Activated CD8-positive, alpha-beta memory T cell treated with anti-CD3 and anti-CD28 coated beads for 36 hours (primary cell): ENCODE measurements around the gene NEK4. TPM values are rescaled to one million over a fixed set of nuclear protein-coding genes. Genes with fewer than 3 reads are reported as not detected.

Experiments used
- CTCF ChIA-PET: fragments of 350-600 bp; sonication (Branson Sonifier 250); formaldehyde crosslinking; loops from one replicate; lab custom pipeline; 2021; ENCODE audit warnings: antibody characterized with exemption; lab: Charles Lee
- POLR2A ChIA-PET: fragments of 350-600 bp; sonication (Branson Sonifier 250); formaldehyde crosslinking; loops from one replicate; lab custom pipeline; 2021; ENCODE audit warnings: antibody characterized with exemption; lab: Charles Lee
- total RNA-seq, 2 experiments: library from RNA; stranded (reverse); gene quantifications; one replicate each; pipeline ENCODE4 v1.2.3, GENCODE V29; 2021

The NEK4 gene
- total RNA-seq, 2 experiments from 2014 or later = 32.4 to 33.4 TPM

DNA sequence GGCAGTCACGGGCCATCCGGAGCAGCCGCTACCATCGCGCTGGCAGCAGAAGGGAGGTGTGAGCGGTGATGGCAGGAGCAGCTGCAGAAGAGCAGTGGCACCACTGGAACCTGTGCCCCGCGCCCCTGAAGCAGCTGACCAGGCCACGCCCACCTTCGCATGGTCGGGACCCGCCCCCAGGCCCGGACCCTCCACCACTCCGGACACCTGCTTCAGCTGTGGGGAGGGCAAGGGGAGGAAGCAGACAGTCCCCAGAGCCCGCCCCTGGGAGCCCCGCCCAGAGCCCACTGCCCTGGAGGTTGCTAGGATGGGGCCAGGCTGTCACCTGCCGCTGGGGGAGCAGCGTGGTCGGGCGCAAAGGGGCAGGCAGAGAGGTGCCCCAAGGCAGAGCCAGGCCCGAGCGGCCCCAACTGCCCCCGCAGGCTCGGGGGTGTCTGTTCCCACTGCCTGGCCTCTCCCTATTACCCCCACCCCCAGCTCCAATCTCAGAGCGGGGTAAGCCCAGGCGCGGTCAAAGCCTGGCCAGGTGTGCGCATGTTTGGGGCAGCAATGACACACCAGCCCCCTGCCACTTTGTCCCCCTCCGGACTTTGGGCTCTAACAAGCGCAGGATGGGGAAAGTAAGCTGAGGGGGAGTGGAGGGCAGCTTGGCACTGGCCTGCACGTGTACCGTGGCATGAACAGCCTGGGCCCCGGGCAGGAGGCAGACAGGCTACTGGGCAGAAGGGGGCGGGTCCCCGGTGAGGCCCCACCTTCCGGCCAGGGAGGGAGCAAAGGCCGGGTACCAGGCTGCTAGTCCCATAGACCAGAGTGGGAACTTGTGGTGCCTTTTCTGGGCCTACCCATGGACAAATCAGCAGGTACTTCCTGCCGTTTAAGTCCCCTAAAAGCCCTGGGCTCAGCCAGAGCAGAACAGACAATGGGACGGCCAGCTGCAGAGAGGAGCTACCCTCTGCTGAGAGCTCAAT is 56.1 kb downstream of the NEK4 start:
- ChIA-PET CTCF (interaction anchor here (1.0 kb wide), 1 partner anchor 13 kb away, joined by 3 read pairs; no protein-coding TSS in a partner anchor), POLR2A (no interaction called here)

DNA sequence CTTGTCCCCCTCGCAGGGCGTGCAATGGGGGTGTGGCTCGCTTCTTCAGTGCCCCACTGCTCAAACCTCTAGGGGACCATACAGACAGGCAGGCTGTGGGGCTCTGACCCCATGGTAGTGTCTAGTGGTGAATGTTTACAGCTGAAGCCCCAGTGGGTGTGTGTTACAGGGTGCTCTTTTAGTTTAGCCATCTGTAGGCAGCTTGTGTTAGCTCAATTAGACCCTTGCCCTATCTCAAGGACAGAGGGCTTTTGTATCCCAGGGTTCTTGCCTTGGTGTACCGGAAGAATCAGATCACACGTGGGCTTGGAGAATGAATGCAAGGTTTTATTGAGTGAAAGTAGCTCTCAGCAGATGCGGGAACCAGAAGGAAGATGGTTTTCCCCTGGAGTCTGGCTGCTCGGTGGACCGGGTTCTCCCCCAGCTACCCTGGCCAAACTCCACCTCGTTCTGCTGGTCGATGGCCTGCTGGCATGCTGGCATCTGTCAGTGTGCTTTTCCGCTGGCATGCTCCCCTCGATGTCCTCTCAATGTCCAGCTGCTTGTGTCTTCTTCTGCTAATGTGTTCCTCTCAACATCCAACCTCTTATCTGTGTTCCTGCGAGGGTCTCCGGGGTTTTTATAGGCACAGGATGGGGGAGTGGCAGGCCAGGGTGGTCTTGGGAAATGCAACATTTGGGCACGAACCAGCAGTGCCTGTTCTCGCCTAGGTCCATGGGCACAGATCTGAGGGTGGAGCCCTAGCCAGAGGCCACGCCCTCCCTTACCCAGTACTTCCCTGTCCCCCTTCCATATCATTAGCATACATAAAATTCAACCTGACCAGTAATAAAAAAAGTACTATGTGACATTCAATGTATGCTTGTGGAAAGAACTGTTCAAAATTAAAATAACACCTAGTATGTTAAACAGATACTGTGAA is 58.2 kb downstream of the NEK4 start:
- POLR2A ChIA-PET = no interaction called here
- CTCF ChIA-PET = no interaction called here

DNA sequence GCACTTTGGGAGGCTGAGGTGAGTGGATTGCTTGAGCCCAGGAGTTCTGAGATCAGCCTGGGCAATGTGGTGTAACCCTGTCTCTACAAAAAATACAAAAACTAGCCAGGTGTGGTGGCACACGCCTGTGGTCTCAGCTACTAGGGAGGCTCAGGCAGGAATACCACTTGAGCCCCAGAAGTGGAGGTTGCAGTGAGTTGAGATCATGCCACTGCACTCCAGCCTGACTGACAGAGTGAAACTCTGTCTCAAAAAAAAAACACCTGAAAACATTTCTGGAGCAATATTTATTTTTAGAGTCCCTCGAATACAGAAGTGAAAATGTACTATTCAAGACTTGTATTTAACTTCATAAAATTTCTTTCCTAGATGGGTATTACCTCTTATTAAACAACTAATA is 60.2 kb downstream of the NEK4 start:
- POLR2A ChIA-PET = no interaction called here
- CTCF ChIA-PET = no interaction called here

DNA sequence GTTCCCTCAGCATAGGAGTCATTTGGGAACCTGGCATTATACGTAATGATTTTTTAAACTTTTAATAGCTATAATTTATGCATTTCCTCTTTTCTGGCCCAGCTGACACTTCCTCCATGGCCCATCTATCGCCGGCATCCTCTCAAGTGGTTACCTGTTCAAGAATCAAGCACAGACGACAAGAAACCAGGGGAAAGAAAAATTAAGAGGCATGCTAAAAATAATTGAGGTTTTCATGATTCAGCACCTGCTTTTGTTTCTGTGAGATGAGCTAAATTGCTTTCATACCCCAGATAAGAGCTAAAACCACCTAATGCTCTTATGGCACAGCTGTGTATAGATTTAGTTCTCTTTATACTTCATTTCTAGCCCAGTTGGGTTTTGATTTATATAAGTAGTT is 63.2 kb downstream of the NEK4 start:
- POLR2A ChIA-PET = no interaction called here
- CTCF ChIA-PET = no interaction called here

DNA sequence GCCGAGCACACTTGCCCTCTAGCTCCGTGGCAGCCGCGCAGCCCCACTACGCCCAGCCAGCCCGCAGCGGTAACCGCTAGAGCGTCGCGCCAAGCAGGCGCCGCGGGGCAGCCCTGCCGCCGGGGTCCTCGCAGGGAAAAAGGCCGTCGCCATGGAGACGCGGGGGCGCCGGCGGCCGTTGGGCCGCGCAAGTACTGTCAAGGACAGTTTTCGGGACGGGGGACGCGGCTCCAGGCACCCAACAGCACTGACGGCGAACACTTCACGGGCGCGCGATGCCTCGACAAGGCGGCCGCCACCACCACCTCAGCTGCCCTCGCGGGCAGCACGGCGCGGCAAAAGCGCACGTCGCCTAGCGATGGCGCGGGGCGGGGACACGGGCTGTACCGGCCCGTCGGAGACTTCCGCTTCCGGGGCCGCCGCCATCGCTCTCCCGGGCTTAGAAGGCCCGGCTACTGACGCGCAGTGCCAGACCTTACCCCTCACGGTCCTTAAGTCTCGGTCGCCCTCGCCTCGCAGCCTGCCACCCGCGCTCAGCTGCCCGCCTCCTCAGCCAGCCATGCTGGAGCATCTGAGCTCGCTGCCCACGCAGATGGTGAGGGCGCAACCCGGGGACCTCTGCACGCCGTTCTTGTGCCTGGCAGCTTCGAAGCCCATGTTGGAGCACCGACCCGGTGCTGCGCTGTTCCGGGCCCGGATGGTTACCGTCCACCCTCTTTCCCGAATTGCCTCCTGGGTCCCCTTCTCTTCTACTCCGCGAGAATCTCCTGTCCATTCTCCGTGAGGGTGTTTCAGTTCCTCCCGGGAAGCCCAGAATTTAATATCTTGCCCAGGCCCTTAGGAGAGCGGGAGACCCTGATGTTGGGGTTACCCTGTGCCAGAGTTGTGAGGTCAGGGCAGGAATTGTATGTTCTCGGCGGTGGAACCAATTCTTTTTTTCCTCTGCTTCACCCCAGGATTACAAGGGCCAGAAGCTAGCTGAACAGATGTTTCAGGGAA is 64.8 kb downstream of the NEK4 start, which contains the start of the genes GLT8D1 and SPCS1:
TSS of gene GLT8D1 (minus strand) at position 104 of the 999 bp plus-strand sequence. CDS start 5,331 bp downstream, outside the sequence.
TSS of gene SPCS1 (plus strand) at position 419 of the 999 bp plus-strand sequence. CDS start at position 560, 141 bp downstream.
- CTCF ChIA-PET = interaction anchor here (0.6 to 1.0 kb wide), 3 partner anchors 25 to 473 kb away, joined by 3 read pairs; no protein-coding TSS in a partner anchor
- POLR2A ChIA-PET = interaction anchor here (0.5 to 1.3 kb wide), 7 partner anchors 13 to 192 kb away, joined by 3 to 7 read pairs (median 3); partner anchors contain the start of genes PBRM1, STIMATE and UQCC5

DNA sequence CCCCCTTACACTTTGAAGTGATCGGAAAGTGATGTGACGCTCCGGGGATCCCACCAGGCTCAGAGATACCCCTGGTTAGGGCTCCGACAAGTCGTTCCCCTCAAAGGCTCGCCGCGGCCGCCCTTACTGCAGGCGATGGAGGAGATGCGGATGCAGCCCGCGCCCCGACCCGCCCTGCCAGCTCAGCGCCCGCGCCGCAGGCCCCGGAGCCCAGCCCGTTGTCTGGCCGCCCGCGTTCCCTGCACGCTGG is 65.4 kb downstream of the NEK4 start:
- POLR2A ChIA-PET = interaction anchor here (0.6 to 1.3 kb wide), 4 partner anchors 13 to 192 kb away, joined by 3 to 7 read pairs (median 4); partner anchors contain the start of genes STIMATE and UQCC5
- CTCF ChIA-PET = interaction anchor here (0.9 to 1.0 kb wide), 2 partner anchors 17 to 24 kb away, joined by 3 read pairs; no protein-coding TSS in a partner anchor

DNA sequence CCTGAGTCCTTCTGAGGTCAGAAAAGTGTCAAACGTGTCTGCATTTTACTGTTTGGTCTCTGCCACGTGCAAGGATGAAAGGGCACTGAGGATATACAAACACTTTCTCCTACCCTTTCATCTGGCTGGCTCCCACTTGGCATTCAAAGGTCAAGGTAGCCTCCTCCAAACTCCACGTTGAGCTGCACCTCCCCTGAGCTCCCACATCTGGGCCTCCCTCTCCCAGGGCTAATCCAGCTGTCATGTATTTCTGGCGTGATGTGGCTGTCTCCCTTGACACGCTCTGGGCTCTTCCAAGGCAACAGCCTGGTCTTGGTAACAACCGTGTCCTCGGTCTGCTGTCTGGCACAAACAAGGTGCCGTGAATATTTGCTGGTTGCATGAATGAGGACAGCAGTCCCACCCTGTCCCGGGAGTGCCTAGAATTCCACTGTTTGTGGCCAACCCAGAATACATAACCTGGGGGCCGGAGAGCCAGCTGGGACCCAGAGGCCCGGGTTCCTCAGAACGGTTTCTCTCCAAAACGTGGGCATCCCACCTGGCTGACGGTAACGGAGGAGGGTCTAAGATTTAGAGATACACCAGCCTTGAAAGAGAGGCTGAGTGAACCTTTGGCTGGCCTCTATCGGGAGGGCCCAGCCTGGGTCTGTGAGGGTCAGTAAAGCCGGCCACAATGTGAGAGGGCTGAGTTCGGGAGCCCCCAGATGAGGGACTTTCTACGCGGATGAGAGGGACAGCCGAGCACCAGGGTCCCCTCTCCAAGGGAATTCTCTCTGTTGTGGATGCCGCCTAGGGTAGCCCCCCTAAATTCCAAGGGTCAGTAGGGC is 65.9 kb downstream of the NEK4 start:
- ChIA-PET POLR2A (interaction anchor here (0.6 to 1.3 kb wide), 3 partner anchors 12 to 169 kb away, joined by 3 to 7 read pairs (median 3); partner anchors contain the start of gene UQCC5), CTCF (interaction anchor here (0.9 to 1.0 kb wide), 2 partner anchors 17 to 24 kb away, joined by 3 read pairs; no protein-coding TSS in a partner anchor)

DNA sequence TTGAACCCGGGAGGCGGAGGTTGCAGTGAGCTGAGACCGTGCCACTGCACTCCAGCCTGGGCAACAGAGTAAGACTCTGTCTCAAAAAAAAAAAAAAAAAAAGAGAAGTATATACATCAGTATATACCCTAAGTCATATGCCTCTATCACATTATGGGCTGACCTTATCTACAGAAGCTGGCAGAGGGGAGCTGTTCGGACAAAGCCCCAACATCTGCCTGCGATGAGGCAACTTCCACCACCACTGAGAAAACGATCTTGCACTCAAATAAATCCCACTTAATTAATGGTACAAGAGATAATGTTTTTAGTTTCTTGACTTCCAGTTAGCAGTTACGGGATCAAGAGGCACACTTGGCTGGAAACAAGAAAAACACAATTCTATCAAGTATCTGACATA is 67.4 kb downstream of the NEK4 start:
- ChIA-PET CTCF (no interaction called here), POLR2A (interaction anchor here (0.6 kb wide), 1 partner anchor 194 kb away, joined by 4 read pairs; no protein-coding TSS in a partner anchor)

DNA sequence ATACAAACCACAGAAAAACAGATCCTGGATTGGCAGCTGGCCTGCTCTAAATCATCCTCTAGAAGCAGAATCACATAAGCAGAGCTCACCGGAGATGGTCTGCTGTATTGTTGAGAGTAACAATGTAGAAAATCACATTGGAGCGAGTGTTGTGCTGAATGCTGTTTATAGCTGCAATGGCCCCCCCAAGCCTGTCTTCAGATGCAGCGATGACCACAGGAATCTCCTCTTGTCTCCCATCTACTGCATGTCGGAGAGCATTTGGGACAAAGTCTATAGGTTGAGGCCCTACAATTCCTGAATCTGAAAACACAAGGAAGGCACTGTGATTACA is 73.1 kb downstream of the NEK4 start:
- ChIA-PET POLR2A (no interaction called here), CTCF (no interaction called here)

DNA sequence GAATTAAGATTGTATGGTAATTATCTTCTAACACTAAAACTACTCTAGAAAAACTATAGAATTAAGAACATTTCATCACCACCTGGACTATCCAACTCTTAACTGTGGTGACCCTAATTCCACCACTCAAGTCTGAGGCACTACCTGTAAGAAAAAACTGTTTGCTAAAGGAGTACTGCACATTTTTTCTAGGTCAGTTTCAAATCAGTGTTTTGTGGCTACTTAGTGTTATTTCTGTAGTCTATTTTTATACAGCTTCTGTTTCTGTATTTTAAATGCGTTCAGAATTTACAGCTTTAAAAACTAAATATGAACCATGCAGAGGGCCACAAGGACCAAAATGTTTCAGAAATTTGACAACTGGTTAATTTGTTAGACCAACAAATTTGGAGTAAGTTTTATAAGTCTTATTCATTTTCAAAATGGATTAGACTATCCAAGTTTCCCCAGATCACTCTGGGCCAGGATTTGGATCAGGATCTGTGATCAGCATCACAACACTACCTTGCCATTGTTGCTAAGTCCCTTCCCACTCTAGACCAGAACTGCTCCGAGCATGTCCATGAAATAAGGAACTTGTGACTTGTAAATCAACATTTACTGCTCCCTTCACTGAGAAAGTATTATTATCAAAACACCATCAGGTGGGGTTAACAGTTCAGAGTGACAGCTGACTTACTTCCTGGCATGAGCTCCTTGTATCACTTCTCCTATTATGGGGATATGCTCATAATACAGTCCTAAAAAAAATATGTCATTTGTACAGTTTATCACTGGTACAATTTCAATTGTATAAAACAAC is 73.7 kb downstream of the NEK4 start:
- ChIA-PET POLR2A (no interaction called here), CTCF (no interaction called here)

DNA sequence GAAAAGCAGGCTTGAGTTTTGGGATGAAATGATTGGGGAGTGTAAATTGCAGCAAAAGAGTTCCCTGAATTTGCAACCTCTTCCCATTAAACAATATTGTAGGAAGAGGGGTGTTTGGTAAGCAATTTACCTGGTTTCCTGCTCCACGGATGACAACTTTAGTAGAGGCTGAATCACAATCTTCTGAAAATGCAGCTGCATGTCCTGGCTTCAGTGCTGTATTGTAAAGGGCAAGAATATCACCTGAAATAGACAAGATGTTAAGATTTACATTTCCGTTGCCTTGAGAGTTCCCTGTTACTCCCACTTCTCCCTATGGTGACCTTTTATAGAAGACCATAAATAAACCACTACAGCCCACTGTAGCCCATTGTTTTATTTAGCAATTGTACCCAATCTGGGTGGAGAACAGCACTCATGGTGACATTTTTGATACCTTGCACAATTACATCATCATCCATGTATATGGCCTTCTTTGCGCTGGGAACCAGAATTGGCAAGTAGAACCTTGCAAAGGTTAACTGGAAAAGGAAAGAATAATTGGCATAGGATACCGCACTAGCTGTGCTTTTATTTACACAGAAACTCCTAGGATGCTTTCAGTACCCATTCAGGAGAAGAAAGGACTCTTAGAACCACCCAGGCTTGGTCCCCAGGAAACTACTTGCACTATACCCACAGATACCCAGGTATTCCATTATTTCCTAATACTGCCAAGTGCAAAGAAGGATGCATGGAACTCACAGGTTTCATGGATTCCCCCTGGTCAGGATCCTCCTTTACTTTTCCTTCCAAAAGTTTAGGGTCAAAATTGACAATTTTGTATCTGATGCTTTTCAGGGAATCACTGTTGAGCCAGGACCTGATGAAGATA is 74.7 kb downstream of the NEK4 start:
- CTCF ChIA-PET = no interaction called here
- POLR2A ChIA-PET = no interaction called here

DNA sequence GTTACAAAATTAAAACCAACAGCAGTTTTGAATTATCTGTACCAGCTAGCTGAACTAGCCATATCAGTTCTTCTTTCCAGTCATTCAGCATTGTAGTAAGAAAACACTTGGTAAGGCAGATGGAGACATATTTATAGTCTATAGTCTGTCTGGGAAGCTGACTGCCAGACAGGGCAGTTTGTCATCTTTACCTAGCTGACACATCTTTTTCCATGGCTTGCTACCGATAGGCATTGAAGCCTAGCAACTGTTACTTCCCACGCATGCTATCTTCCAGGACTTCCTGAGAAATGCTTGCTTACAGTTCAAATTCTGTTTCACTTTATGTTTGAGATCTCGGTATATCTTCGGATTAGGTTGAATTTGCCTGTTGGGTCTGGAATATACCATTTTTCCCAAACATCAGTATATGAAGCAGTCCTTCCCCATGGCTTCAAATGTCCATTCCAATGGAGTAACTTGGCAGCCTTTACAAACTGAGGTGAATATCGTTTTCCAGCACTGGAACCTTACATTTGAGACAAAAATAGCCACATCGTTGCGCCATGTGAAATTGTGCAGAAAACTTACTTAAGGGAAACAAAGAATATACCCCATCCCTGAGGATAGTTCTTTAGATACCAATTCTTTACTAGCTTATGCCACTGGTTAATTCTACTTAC is 76.1 kb downstream of the NEK4 start:
- POLR2A ChIA-PET = no interaction called here

DNA sequence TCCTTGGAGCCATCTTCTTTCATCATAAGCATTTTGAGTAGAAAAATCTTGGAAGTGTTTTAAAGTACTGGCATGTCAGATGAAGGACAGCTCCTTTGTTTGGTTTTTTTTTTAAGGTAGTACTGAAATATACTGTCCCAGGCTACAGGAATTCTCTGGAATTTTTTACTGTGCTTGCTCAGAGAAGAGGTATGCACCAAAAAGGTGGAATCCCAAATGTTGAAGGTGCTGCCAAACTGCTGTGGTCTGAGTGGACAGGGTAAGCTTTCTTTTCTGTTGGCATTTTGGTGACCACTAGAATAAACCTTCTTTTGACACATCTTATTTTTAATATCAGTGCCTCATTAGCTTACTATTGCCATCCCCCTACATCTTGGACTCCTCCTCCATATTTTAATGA is 77.7 kb downstream of the NEK4 start:
- ChIA-PET POLR2A (interaction anchor here (0.6 to 1.0 kb wide), 4 partner anchors 10 to 131 kb away, joined by 3 read pairs; no protein-coding TSS in a partner anchor), CTCF (interaction anchor here (0.8 to 1.1 kb wide), 2 partner anchors 36 to 341 kb away, joined by 3 read pairs; no protein-coding TSS in a partner anchor)

More for the DNA sequence above, 76.1 kb downstream of the NEK4 start:
- CTCF ChIA-PET = no interaction called here

DNA sequence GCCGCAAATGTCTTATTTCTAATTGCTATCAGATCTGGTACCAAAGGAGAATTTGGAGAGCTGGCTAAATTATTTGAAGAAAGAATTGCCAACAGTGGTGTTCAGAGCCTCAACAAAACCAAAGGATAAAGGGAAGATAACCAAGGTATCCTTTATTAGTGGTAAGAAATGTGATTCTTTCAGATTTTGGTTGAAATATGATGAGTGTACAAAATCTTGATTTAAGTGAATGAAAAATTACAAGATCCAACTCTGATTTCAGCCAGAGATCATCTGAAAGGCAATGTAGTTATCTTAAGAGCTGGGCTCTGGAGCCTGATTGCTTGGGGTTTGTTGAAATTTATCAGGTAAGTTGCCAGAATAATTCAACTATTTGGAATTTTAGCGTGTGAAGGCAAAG is 80.2 kb downstream of the NEK4 start:
- ChIA-PET POLR2A (no interaction called here), CTCF (interaction anchor here (0.6 kb wide), 1 partner anchor 353 kb away, joined by 3 read pairs; no protein-coding TSS in a partner anchor)

DNA sequence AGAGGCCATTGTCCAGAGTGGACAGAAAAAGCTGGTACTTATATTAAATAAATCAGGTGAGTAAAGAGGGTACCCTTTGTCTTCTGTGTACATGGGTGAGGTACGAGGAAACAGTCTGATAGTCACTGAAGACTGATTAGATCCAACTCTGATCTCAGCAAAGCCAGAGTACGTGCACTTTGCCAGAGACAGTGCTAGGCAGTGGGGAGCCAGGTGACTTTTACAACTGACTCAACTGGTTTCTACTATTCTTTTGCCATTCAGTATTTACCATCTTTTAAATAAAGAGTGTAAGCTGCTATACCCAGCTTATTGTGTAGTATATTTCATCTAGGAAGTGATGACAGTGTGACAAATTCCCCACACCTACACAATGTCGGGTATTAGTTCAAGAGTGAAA is 81.6 kb downstream of the NEK4 start:
- POLR2A ChIA-PET = interaction anchor here (1.7 kb wide), 1 partner anchor 16 kb away, joined by 7 read pairs; the partner anchor contains the start of gene GLT8D1
- CTCF ChIA-PET = no interaction called here
